GM19043 (cell line): ENCODE measurements around the gene RNASE1.
"Not testable (repeated sequence)": the region's sequence is repeated elsewhere in the genome, so short reads cannot be mapped to it uniquely, and the experiment has no call there.

Source experiments
- ATAC-seq: cut with Tn5 transposase; IDR thresholded peaks from one replicate; pipeline ENCODE4 v1.9.1; 2021; ENCODE audit warnings: low read depth; ENCODE audit not compliant: unreplicated experiment

RNASE1 gene

GRCh38 chr14:20802341-20803084 lies at the start of gene RNASE1:
Gene RNASE1, minus strand, starts transcription at chr14:20802844. Its CDS starts 776 bp downstream, at chr14:20802068.
- ATAC-seq, result no peak

- ATAC-seq, result no peak
Observed at GRCh38 chr14:20848955-20849570, 46.4 kb upstream of the RNASE1 start.

- ATAC-seq, result no peak
Observed at GRCh38 chr14:20848316-20848954, 45.8 kb upstream of the RNASE1 start.

- ATAC-seq, result no peak
Observed at GRCh38 chr14:20846560-20846959, 43.9 kb upstream of the RNASE1 start.

GRCh38 chr14:20841096-20841495 lies 38.5 kb upstream of the RNASE1 start:
- no peak for ATAC-seq

- no peak for ATAC-seq
Observed at GRCh38 chr14:20837831-20838230, 35.2 kb upstream of the RNASE1 start.

- ATAC-seq, result no peak
Observed at GRCh38 chr14:20836668-20837338, 34.2 kb upstream of the RNASE1 start.

GRCh38 chr14:20834899-20835298 lies 32.3 kb upstream of the RNASE1 start:
- ATAC-seq, result no peak

- ATAC-seq, result no peak
Observed at GRCh38 chr14:20830831-20831230, 28.2 kb upstream of the RNASE1 start.

GRCh38 chr14:20828024-20828694 lies 25.5 kb upstream of the RNASE1 start:
- not testable (repeated sequence) for ATAC-seq

- no peak for ATAC-seq
Observed at GRCh38 chr14:20827326-20827725, 24.7 kb upstream of the RNASE1 start.

GRCh38 chr14:20826666-20827065 lies 24.0 kb upstream of the RNASE1 start:
- ATAC-seq, result not testable (repeated sequence)

GRCh38 chr14:20823859-20824258 lies 21.2 kb upstream of the RNASE1 start:
- no peak for ATAC-seq

- ATAC-seq, result not testable (repeated sequence)
Observed at GRCh38 chr14:20821521-20822108, 19.0 kb upstream of the RNASE1 start.

- ATAC-seq, result no peak
Observed at GRCh38 chr14:20820063-20820904, 17.6 kb upstream of the RNASE1 start.

GRCh38 chr14:20818861-20819260 lies 16.2 kb upstream of the RNASE1 start:
- no peak for ATAC-seq

GRCh38 chr14:20815946-20816345 lies 13.3 kb upstream of the RNASE1 start:
- ATAC-seq, result not testable (repeated sequence)

- no peak for ATAC-seq
Observed at GRCh38 chr14:20811986-20812975, 9.6 kb upstream of the RNASE1 start.
